ENCODE data around the gene ZNF785. TPM values are rescaled to one million over a fixed set of nuclear protein-coding genes. Genes with fewer than 3 reads are reported as not detected.
"Not testable (repeated sequence)": the region's sequence is repeated elsewhere in the genome, so short reads cannot be mapped to it uniquely, and the experiment has no call there.

The ZNF785 gene
- total RNA-seq, 1 donor from 2014 or later = 31.9 TPM

DNA sequence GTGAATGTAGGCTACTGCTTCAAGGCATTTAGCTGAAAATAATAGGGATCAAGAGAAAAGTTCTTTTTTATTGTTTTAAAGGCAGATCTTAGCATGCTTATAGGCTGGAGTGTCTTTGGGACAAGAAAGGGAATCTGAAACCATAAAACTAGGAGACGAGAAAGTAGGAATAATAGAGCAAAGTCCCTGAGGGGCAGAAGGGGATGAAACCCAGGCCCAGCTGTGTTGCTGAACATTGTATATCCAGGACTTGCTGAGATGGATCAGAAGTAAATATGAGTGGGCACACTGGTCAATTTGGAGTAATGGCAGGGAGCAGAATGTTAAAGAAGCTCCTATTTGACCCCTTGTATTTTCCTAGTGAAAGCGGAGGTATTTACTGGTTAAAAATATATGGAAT lies 15.4 kb upstream of the ZNF785 start:
- Mint-ChIP-seq H3K36me3 (peaks cover 27% of the 10 kb centered on the region), H3K4me3 (no peak overlapping the region), H3K9me3 (peaks cover 5% of the 10 kb centered on the region), H3K4me1 (no peaks in the 10 kb centered on the region), H3K27ac (no peak overlapping the region), H3K27me3 (ENCODE audit: low read depth) (no peaks in the 10 kb centered on the region)
- DNase-seq (ENCODE audit: low spot score in 2 of 2, unreplicated experiment in 2 of 2) = no peak
- no peak for TF ChIP-seq CTCF (IDR thresholded peaks at IDR 0.05; ENCODE audit: unreplicated experiment)

DNA sequence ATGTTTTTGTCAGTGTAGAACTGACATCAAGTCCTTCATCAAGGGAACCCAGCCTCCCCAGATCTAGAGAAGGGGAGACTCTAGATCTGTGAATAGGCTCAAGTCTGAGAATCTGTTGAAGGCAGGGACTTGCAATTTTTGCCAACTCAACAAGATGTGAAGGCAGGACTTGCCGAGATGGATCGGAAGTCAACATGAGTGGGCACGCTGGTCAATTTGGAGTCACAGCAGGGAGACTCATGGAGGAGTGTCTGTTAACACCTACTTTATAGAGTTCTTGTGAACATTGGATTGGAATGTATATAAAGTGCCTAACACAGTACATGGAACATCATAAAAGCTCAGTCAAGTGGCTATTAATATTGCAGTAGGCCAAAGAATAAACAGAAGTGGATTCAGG lies 14.7 kb upstream of the ZNF785 start:
- Mint-ChIP-seq H3K27ac (no peak overlapping the region), H3K4me3 (no peak overlapping the region), H3K9me3 (peaks cover 5% of the 10 kb centered on the region), H3K27me3 (ENCODE audit: low read depth) (no peaks in the 10 kb centered on the region), H3K36me3 (peaks cover 24% of the 10 kb centered on the region), H3K4me1 (no peaks in the 10 kb centered on the region)
- no peak for DNase-seq (ENCODE audit: low spot score in 2 of 2, unreplicated experiment in 2 of 2)
- no peak for TF ChIP-seq CTCF (IDR thresholded peaks at IDR 0.05; ENCODE audit: unreplicated experiment)

DNA sequence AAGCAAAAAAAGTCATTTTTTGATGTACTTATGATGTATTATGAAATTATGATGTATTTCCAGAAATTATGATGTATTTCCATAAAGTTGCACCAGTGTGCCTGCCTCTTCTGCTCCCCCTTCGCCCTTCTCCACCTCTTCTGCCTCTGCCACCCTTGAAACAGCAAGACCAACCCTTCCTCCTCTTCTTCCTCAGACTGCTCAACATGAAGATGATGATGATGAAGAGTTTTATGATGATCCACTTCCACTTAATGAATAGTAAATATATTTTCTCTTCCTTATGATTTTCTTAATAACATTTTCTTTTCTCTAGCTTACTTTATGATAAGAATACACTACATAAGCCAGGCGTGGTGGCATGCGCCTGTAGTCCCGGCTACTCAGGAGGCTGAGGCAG lies 7.4 kb upstream of the ZNF785 start:
- DNase-seq (ENCODE audit: low spot score in 2 of 2, unreplicated experiment in 2 of 2) = no peak

GRCh38 chr16:30590869-30591268 lies 5.4 kb upstream of the ZNF785 start:
- not testable (repeated sequence) for H3K4me1 Mint-ChIP-seq; H3K27ac Mint-ChIP-seq; H3K36me3 Mint-ChIP-seq; H3K9me3 Mint-ChIP-seq; DNase-seq (ENCODE audit: low spot score in 2 of 2, unreplicated experiment in 2 of 2); H3K4me3 Mint-ChIP-seq; H3K27me3 Mint-ChIP-seq (ENCODE audit: low read depth)

More for the DNA sequence above, 7.4 kb upstream of the ZNF785 start:
- no peak overlapping the region for H3K27ac Mint-ChIP-seq
- H3K9me3 Mint-ChIP-seq = no peaks in the 10 kb centered on the region
- no peak for TF ChIP-seq CTCF (IDR thresholded peaks at IDR 0.05; ENCODE audit: unreplicated experiment)
- no peak overlapping the region for H3K4me3 Mint-ChIP-seq
- peaks cover 5% of the 10 kb centered on the region for H3K36me3 Mint-ChIP-seq
- no peaks in the 10 kb centered on the region for H3K4me1 Mint-ChIP-seq
- H3K27me3 Mint-ChIP-seq (ENCODE audit: low read depth) = no peaks in the 10 kb centered on the region

DNA sequence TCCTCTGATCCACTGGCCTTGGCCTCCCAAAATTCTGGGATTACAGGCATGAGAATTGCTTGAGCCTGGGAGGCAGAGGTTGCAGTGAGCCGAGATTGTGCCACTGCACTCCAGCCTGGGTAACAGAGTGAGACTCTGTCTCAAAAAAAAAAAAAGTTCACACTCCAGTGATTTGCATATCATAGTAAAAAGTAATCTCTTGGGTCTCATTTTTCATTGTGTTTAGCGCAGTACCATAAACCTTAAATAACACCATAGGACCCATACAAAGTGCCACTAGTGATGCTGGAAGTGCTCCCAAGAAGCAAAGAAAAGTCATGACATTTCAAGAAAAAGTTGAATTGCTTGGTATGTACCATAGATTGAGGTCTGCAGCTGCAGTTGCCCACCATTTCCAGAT lies 4.1 kb upstream of the ZNF785 start:
- H3K4me1 Mint-ChIP-seq = peaks cover 11% of the 10 kb centered on the region
- H3K9me3 Mint-ChIP-seq; H3K4me3 Mint-ChIP-seq; H3K27me3 Mint-ChIP-seq (ENCODE audit: low read depth); H3K36me3 Mint-ChIP-seq; H3K27ac Mint-ChIP-seq; DNase-seq (ENCODE audit: low spot score in 2 of 2, unreplicated experiment in 2 of 2): not testable (repeated sequence)

GRCh38 chr16:30588651-30589050 lies 3.2 kb upstream of the ZNF785 start:
- no peaks in the 10 kb centered on the region for H3K36me3 Mint-ChIP-seq
- no peaks in the 10 kb centered on the region for H3K27me3 Mint-ChIP-seq (ENCODE audit: low read depth)
- H3K4me1 Mint-ChIP-seq = peaks cover 13% of the 10 kb centered on the region
- TF ChIP-seq CTCF (IDR thresholded peaks at IDR 0.05; ENCODE audit: unreplicated experiment) = no peak
- no peak overlapping the region for H3K4me3 Mint-ChIP-seq
- no peak overlapping the region for H3K27ac Mint-ChIP-seq
- DNase-seq (ENCODE audit: low spot score in 2 of 2, unreplicated experiment in 2 of 2) = no peak
- H3K9me3 Mint-ChIP-seq = no peaks in the 10 kb centered on the region

GRCh38 chr16:30585022-30585399 lies 486 bp downstream of the ZNF785 start:
- Mint-ChIP-seq H3K4me1 (peaks cover 16% of the 10 kb centered on the region), H3K4me3 (peak overlapping the region; percentile 84), H3K36me3 (peaks cover 4% of the 10 kb centered on the region)

More at GRCh38 chr16:30585022-30585399, 486 bp downstream of the ZNF785 start:
- no peaks in the 10 kb centered on the region for H3K9me3 Mint-ChIP-seq
- DNase-seq (ENCODE audit: low spot score in 2 of 2, unreplicated experiment in 2 of 2) = no peak
- H3K27ac Mint-ChIP-seq = peak overlapping the region; percentile 87
- TF ChIP-seq CTCF (IDR thresholded peaks at IDR 0.05; ENCODE audit: unreplicated experiment) = no peak
- H3K27me3 Mint-ChIP-seq (ENCODE audit: low read depth) = no peaks in the 10 kb centered on the region

Measured in mesothelial cell of epicardium (in vitro differentiated cells).